Occipital lobe (tissue), 3 donors: ENCODE data around the gene CSKMT. TPM values are rescaled to one million over a fixed set of nuclear protein-coding genes. Genes with fewer than 3 reads are reported as not detected.

Experiments used
- DNase-seq: peaks from one replicate; lab custom pipeline; 2025; lab: John Stamatoyannopoulos, UW
- small RNA-seq: library from RNA; depleted of rRNA; stranded (forward); fragments of <200 nt; gene quantifications from one replicate; pipeline ENCODE3, GENCODE V24; 2014
- total RNA-seq: library from RNA; depleted of rRNA; stranded (reverse); fragments of >200 nt; gene quantifications from one replicate; pipeline ENCODE4 v1.2.3, GENCODE V29; 2014

The CSKMT gene
- total RNA-seq, 1 donor from 2014 or later: 11.5 TPM

DNA sequence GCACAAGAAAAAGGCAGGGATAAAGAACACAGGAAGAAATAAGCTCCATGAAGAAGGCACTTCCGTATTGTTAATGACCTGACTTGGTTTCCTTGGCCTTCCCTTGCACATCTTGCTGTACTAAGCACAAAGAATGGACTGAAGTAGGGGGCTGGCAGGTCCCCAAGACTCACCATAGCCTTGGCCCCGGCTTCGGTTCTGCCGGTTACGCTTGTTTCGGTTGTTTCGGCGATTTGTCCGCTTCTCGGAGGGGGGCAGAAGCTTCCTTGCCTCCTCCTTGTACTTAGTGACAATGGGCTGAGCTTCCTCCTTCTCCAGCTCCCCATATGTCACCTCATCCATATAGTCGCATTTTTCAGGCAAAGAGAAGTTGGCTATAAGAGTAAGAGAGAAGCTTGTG lies 51.7 kb downstream of the CSKMT start:
- no peak for DNase-seq

Small RNAs within 50 kb of the gene (small RNA-seq; reads per million reads assigned to genes)
- not detected for gene SNORA57

Other genes starting within 250 kb of the CSKMT start
- gene SCGB1A1, start 246.3 kb upstream of the CSKMT start, total RNA-seq: not detected
- gene AHNAK, start 118.5 kb upstream of the CSKMT start, total RNA-seq: 18.6 TPM
- gene EEF1G, start 91.4 kb upstream of the CSKMT start, total RNA-seq: 1,633 TPM
- gene TUT1, start 73.8 kb upstream of the CSKMT start, total RNA-seq: 4.5 TPM
- 129 TPM for gene MTA2, start 63.4 kb upstream of the CSKMT start, total RNA-seq
- 4.5 TPM for gene EML3, start 52.5 kb upstream of the CSKMT start, total RNA-seq
- 3.1 TPM for gene ROM1, start 52.1 kb upstream of the CSKMT start, total RNA-seq
- gene B3GAT3, start 43.3 kb upstream of the CSKMT start, total RNA-seq: 21.4 TPM
- 61.8 TPM for gene GANAB, start 18.7 kb upstream of the CSKMT start, total RNA-seq
- 20.3 TPM for gene INTS5, start 12.0 kb upstream of the CSKMT start, total RNA-seq
- gene C11orf98, start 102 bp upstream of the CSKMT start, total RNA-seq: 23.7 TPM
- 6.9 TPM for gene UQCC3, start 6.4 kb downstream of the CSKMT start, total RNA-seq
- gene LBHD1, start 7.0 kb downstream of the CSKMT start, total RNA-seq: 0.94 TPM
- 91.4 TPM for gene UBXN1, start 13.8 kb downstream of the CSKMT start, total RNA-seq
- gene LRRN4CL, start 24.2 kb downstream of the CSKMT start, total RNA-seq: 0.16 TPM
- 133 TPM for gene BSCL2, start 42.1 kb downstream of the CSKMT start, total RNA-seq
- gene GNG3, start 42.4 kb downstream of the CSKMT start, total RNA-seq: 20.0 TPM
- gene HNRNPUL2, start 62.1 kb downstream of the CSKMT start, total RNA-seq: 17.0 TPM
- 23.7 TPM for gene TTC9C, start 63.2 kb downstream of the CSKMT start, total RNA-seq
- 20.1 TPM for gene ZBTB3, start 88.8 kb downstream of the CSKMT start, total RNA-seq
- 47.1 TPM for gene POLR2G, start 96.3 kb downstream of the CSKMT start, total RNA-seq
- 17.2 TPM for gene TAF6L, start 106.1 kb downstream of the CSKMT start, total RNA-seq
- gene TMEM179B, start 122.1 kb downstream of the CSKMT start, total RNA-seq: 20.9 TPM
- gene TMEM223, start 126.7 kb downstream of the CSKMT start, total RNA-seq: 15.9 TPM
- gene NXF1, start 140.1 kb downstream of the CSKMT start, total RNA-seq: 13.1 TPM
- 32.8 TPM for gene STX5, start 166.7 kb downstream of the CSKMT start, total RNA-seq
- gene TEX54, start 167.5 kb downstream of the CSKMT start, total RNA-seq: not detected
- gene WDR74, start 174.3 kb downstream of the CSKMT start, total RNA-seq: 47.9 TPM
- 87.3 TPM for gene SLC3A2, start 215.6 kb downstream of the CSKMT start, total RNA-seq